Transverse colon (tissue), 4 donors: ENCODE results near the gene ABCB4. TPM values are rescaled to one million over a fixed set of nuclear protein-coding genes. Genes with fewer than 3 reads are reported as not detected.

Source experiments
- DNase-seq: peaks from one replicate; pipeline ENCODE4 v3.0.0-alpha.2; 2019
- H3K27ac ChIP-seq, 4 donors: fragments of 200-600 bp; sonication (generic); 2 replicates each; pipeline ENCODE4 v1.5.1; 2016 to 2018; ENCODE audit warnings: inconsistent platforms in 4 of 4
- H3K27me3 ChIP-seq: fragments of 200-600 bp; sonication (generic); 2 replicates; pipeline ENCODE4 v1.5.1; 2017; ENCODE audit warnings: inconsistent platforms
- H3K36me3 ChIP-seq, 4 donors: fragments of 200-600 bp; sonication (generic); 2 replicates each; pipeline ENCODE4 v1.5.1; 2017 to 2019; ENCODE audit warnings: inconsistent platforms in 4 of 4
- H3K4me1 ChIP-seq, 4 donors: fragments of 200-600 bp; sonication (generic); 2 replicates each; pipeline ENCODE4 v1.5.1; 2017 to 2020; ENCODE audit warnings: inconsistent platforms in 4 of 4
- H3K4me3 ChIP-seq, 4 donors: fragments of 200-600 bp; sonication (generic); 1 replicate in 1 of 4; 2 replicates in 3 of 4; pipeline versions ENCODE4 v1.5.1 to v1.6.1; 2017 to 2019; ENCODE audit warnings: inconsistent platforms in 4 of 4
- H3K9me3 ChIP-seq, 2 donors: fragments of 200-600 bp; sonication (generic); 2 replicates each; pipeline ENCODE4 v1.5.1; 2017 to 2019; ENCODE audit warnings: inconsistent platforms in 2 of 2
- CTCF ChIP-seq, 5 experiments: fragments of 200-600 bp in 3 of 5; fragments of 450-650 bp in 2 of 5; sonication (generic) in 3 of 5; IDR thresholded peaks; 1 replicate in 2 of 5; 2 replicates in 3 of 5; pipeline ENCODE4 v1.5.1; 2016 to 2017; ENCODE audit warnings: antibody characterized with exemption in 5 of 5, inconsistent platforms in 3 of 5, mild to moderate bottlenecking in 2 of 5, moderate library complexity in 1 of 5
- EP300 ChIP-seq: sonication (generic); formaldehyde crosslinking; IDR thresholded peaks from one replicate; pipeline ENCODE4 v1.6.1; 2017; ENCODE audit warnings: antibody characterized with exemption, low read depth
- POLR2A ChIP-seq: fragments of 450-650 bp; IDR thresholded peaks from one replicate; pipeline ENCODE4 v1.6.1; 2016; ENCODE audit warnings: antibody characterized with exemption, mild to moderate bottlenecking, moderate library complexity
- POLR2AphosphoS5 ChIP-seq, 3 donors: sonication (generic); formaldehyde crosslinking; IDR thresholded peaks; one replicate each; pipeline ENCODE4 v1.6.1; 2016; ENCODE audit warnings: antibody characterized with exemption in 3 of 3
- WGBS, 2 donors: methylation state at CpG; one replicate each; pipeline ENCODE4 v1.1.5; 2018; ENCODE audit warnings: low coverage in 1 of 2; 5-methylcytosine and 5-hydroxymethylcytosine counted together
- in situ Hi-C, 4 donors: fragments of 200-750 bp; cut with MboI; loops; one replicate each; pipeline versions ENCODE4 v1.15.0 to v1.15.1; 2017; ENCODE audit warnings: low sequenced_read_pairs in 3 of 4, low pct_ligation_motif_present in 1 of 4, low pct_unique_long_range_greater_than_20kb in 1 of 4
- intact Hi-C: fragments of 100-400 bp; cut with DNase I; formaldehyde crosslinking; loops from one replicate; pipeline ENCODE4 v1.15.1; 2023; ENCODE audit warnings: low total_unique reads
- total RNA-seq, 4 donors: library from RNA; depleted of rRNA; stranded (reverse); fragments of >200 nt; gene quantifications; one replicate each; pipeline ENCODE4 v1.1.0, GENCODE V29; 2016

Gene ABCB4
- total RNA-seq, 4 donors from 2014 or later, result 1.1 to 16.1 (median 2.5) TPM; not detected in 1

GRCh38 chr7:87363342-87363741, 112.1 kb downstream of the ABCB4 start:
- no peak overlapping the region for H3K27ac ChIP-seq
- no peak for DNase-seq
- TF ChIP-seq POLR2AphosphoS5 (IDR thresholded peaks at IDR 0.05) (no peak), POLR2A (no peak), CTCF (IDR thresholded peaks at IDR 0.05) (no peak), EP300 (no peak)
- WGBS, 2 donors, result 100% methylated on average over 1 of the region's 1 CpG
- peaks cover 0 to 9% (median 0%) of the 10 kb centered on the region in 4 donors for H3K36me3 ChIP-seq
- in situ Hi-C loops, result no loop called here
- no peaks in the 10 kb centered on the region for H3K9me3 ChIP-seq
- no peaks in the 10 kb centered on the region for H3K4me1 ChIP-seq
- H3K4me3 ChIP-seq, result no peak overlapping the region
- intact Hi-C loops, result loop anchor here (10.0 kb wide), 1 partner anchor 851 kb away; no protein-coding TSS in a partner anchor
- H3K27me3 ChIP-seq, result no peaks in the 10 kb centered on the region

- 93 to 94% methylated on average over 2 of the region's 2 CpGs for WGBS, 2 donors
- intact Hi-C loops, result loop anchor here (10.0 kb wide), 1 partner anchor 853 kb away; no protein-coding TSS in a partner anchor
Measured at GRCh38 chr7:87361320-87361719, 114.2 kb downstream of the ABCB4 start.

GRCh38 chr7:87359366-87359765, 116.1 kb downstream of the ABCB4 start:
- Histone ChIP-seq H3K9me3 (peaks cover 4 to 9% of the 10 kb centered on the region in 2 donors), H3K36me3 (peaks cover 0 to 25% (median 9%) of the 10 kb centered on the region in 4 donors), H3K4me1 (no peaks in the 10 kb centered on the region), H3K4me3 (no peak overlapping the region), H3K27me3 (no peaks in the 10 kb centered on the region), H3K27ac (no peak overlapping the region)
- WGBS, 2 donors, result 70 to 90% methylated on average over 2 of the region's 2 CpGs
- TF ChIP-seq EP300, result no peak
- TF ChIP-seq CTCF (IDR thresholded peaks at IDR 0.05), result no peak
- TF ChIP-seq POLR2AphosphoS5 (IDR thresholded peaks at IDR 0.05), result no peak
- no peak for TF ChIP-seq POLR2A
- in situ Hi-C loops, result no loop called here
- intact Hi-C loops, result no loop called here
- no peak for DNase-seq

More at GRCh38 chr7:87361320-87361719, 114.2 kb downstream of the ABCB4 start:
- H3K27me3 ChIP-seq, result no peaks in the 10 kb centered on the region
- in situ Hi-C loops, result no loop called here
- TF ChIP-seq CTCF (IDR thresholded peaks at IDR 0.05) (no peak), POLR2AphosphoS5 (IDR thresholded peaks at IDR 0.05) (no peak), EP300 (no peak), POLR2A (no peak)
- no peak for DNase-seq
- no peak overlapping the region for H3K27ac ChIP-seq
- no peaks in the 10 kb centered on the region for H3K4me1 ChIP-seq
- no peak overlapping the region for H3K4me3 ChIP-seq
- peaks cover 0 to 9% (median 0%) of the 10 kb centered on the region in 4 donors for H3K36me3 ChIP-seq
- H3K9me3 ChIP-seq, result no peaks in the 10 kb centered on the region

GRCh38 chr7:87356448-87356847, 119.0 kb downstream of the ABCB4 start:
- Histone ChIP-seq H3K9me3 (peaks cover 4 to 10% of the 10 kb centered on the region in 2 donors), H3K27ac (no peak overlapping the region), H3K27me3 (no peaks in the 10 kb centered on the region), H3K36me3 (peaks cover 0 to 38% (median 18%) of the 10 kb centered on the region in 4 donors), H3K4me3 (no peak overlapping the region), H3K4me1 (no peaks in the 10 kb centered on the region)
- WGBS, 2 donors, result 95% methylated on average over 1 of the region's 1 CpG; no CpG with 5 or more reads in 1 of the 2 donors
- intact Hi-C loops, result no loop called here
- no peak for DNase-seq
- TF ChIP-seq EP300 (no peak), POLR2AphosphoS5 (IDR thresholded peaks at IDR 0.05) (no peak), POLR2A (no peak), CTCF (IDR thresholded peaks at IDR 0.05) (no peak)
- in situ Hi-C loops, result no loop called here
